Suprapubic skin (tissue), 4 donors: ENCODE results near the gene CASK.

Experiments
- EP300 ChIP-seq: sonication (generic); formaldehyde crosslinking; IDR thresholded peaks from one replicate; pipeline ENCODE4 v1.6.1; 2017; ENCODE audit warnings: antibody characterized with exemption
- POLR2AphosphoS5 ChIP-seq, 3 donors: sonication (generic); formaldehyde crosslinking; IDR thresholded peaks; one replicate each; pipeline ENCODE4 v1.6.1; 2017; ENCODE audit warnings: antibody characterized with exemption in 3 of 3
- TF ChIP-seq, protein P1 (sequence below), 2 donors: fragments of 200-600 bp in 1 of 2; fragments of 450-650 bp in 1 of 2; sonication (generic) in 1 of 2; IDR thresholded peaks; one replicate each; pipeline ENCODE4 v1.5.1; 2016 to 2019; ENCODE audit warnings: antibody characterized with exemption in 2 of 2, mild to moderate bottlenecking in 1 of 2, moderate library complexity in 1 of 2

GRCh38 chrX:41472231-41472815 lies 451.0 kb downstream of the CASK start:
- TF ChIP-seq EP300 (no peak), POLR2AphosphoS5 (IDR thresholded peaks at IDR 0.05) (no peak)
- TF ChIP-seq, protein P1, sequence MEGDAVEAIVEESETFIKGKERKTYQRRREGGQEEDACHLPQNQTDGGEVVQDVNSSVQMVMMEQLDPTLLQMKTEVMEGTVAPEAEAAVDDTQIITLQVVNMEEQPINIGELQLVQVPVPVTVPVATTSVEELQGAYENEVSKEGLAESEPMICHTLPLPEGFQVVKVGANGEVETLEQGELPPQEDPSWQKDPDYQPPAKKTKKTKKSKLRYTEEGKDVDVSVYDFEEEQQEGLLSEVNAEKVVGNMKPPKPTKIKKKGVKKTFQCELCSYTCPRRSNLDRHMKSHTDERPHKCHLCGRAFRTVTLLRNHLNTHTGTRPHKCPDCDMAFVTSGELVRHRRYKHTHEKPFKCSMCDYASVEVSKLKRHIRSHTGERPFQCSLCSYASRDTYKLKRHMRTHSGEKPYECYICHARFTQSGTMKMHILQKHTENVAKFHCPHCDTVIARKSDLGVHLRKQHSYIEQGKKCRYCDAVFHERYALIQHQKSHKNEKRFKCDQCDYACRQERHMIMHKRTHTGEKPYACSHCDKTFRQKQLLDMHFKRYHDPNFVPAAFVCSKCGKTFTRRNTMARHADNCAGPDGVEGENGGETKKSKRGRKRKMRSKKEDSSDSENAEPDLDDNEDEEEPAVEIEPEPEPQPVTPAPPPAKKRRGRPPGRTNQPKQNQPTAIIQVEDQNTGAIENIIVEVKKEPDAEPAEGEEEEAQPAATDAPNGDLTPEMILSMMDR (IDR thresholded peaks at IDR 0.05) = no peak
